ENCODE results near the gene IQCK.
A peak's percentile ranks its signal among the peaks of the same experiment; 100 is the strongest.

Gene IQCK

GRCh38 chr16:19883966-19884485 lies 166.0 kb downstream of the IQCK start:
- DNase-seq (ENCODE audit: low read depth, low spot score): no peak

DNA sequence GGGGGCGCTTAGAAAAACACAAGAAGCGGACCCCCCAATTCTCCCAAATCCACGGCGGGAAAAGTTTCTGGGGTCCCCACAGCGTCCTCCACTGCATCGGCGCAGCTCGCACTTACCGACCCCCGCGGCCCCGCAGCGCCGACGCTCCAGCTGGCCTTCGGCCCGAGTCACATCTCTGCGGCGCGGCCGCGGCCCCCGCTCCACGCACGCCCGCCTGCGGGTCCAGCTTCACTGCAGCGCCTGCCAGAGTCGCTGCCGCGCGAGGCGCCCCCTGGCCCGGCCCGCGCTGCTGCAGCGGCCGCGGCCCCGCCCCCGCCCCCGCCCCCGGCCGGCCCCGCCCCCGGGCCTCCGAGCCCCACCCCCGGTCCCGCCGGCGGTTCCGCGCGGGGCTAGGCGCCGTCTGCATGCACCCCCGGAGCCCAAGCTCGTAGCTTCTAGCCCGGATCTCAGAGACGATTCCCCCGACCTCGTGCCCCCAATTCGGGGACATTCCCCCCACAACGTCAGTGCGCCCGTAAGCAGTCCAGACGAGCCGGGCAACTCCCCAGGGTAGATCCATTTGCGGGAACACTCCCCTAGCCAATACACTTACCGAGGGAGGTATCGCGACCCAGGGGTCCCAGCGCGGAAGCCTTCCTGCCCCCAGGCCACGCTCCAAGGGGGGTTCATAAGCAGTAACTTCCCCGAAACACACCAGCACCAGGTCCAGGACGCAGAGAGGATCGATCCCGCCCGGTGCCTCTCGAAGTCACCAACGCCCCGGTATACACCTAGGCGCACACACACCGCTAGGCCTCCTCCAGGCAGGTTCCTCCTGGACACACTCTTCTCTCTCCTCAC lies 166.8 kb downstream of the IQCK start, which contains the start of gene GPRC5B:
TSS of gene GPRC5B (minus strand) at position 238 of the 840 bp plus-strand sequence. CDS start 12,003 bp downstream, outside the sequence.
- DNase-seq (ENCODE audit: low read depth, low spot score): no peak

DNA sequence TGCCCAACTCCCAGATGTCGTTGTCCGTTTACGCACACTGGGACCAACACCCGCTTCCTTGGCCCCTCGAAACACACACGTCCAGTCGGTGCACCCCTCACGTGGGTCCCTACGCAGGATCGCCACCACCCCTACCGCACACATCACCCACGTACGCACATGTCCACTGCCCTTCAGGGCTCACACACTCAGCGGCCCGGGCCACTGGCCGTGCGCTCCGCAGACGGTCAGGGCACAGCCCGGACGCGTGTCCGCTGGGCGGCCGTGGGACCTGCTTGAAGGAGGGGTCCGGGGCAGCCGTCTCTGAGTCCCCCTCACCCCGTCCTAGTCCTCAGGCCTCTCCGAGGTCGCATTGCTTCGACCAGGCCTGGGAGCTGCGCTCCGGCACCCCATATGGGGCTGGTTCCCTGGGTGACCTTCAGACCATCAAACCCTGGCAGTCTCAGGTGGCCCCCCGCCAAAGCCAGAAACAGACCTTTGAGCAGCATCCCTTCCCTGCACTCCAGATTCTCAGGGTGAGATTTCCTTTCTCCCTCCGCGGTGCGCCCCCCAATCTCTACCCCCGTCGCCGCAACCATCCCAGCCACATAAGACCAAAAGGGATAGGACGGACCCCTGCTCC lies 167.5 kb downstream of the IQCK start:
- DNase-seq (ENCODE audit: low read depth, low spot score): no peak

DNA sequence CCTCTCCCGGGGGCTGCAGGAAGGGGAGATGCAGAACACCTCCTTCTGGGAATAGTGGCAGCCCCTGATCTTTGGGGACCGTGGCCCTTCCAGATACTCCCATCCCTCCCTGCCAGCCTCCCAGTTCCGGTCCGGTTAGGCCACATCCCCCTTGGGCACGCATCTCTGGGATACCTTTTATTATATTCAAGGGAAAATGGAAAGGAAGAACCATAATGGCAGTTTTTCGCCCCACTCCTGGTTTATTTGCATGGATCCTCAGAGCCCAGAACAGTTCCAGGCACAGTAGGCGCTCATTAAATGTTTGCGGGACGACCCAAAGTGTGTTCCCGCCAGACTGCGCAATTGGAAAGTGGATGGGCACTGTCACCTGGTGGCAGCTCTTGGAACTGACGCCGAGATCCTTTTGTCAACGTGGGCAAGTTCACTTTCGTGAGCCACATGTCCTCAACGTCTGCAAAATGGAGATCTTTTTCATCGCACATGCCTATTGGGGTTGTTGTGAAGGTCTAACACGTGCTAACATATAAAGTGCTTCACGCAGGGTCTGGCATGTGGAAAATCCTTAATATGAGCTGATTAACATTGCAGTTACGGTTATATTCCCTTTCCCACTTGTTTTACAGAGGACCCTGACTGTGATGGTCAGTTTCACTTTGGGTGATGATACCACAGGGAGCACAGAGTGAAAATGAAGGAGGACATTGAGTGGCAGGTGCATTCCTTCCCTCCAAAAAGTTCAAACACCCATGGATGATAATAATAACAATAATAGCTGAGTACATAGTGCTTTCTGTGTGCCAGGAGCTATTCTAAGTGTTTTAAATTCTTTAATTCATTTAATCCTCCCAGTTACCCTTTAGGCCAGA lies 168.2 kb downstream of the IQCK start:
- DNase-seq (ENCODE audit: low read depth, low spot score): peak; percentile 57

GRCh38 chr16:19888834-19889233 lies 170.8 kb downstream of the IQCK start:
- no peak for DNase-seq (ENCODE audit: low read depth, low spot score)

GRCh38 chr16:19890901-19891300 lies 172.8 kb downstream of the IQCK start:
- no peak for DNase-seq (ENCODE audit: low read depth, low spot score)

DNA sequence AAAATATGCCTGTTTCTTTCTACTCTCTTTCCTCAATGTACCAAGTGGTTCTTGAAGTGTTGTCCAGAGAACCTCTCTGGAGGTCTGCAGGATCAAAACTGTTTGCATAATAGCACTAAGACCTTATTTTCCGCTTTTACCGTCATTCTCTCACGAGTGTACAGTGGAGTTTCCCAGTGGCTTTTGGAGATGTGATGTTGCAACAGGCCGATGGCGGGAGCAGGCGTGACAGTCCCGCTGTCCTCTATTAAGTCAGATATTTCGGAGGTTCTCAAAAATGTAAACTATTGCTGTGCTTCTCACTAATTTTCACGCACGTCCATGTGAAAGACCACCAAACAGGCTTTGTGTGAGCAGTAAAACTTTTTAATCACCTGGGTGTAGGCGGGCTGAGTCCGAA lies 174.8 kb downstream of the IQCK start:
- no peak for DNase-seq (ENCODE audit: low read depth, low spot score)

DNA sequence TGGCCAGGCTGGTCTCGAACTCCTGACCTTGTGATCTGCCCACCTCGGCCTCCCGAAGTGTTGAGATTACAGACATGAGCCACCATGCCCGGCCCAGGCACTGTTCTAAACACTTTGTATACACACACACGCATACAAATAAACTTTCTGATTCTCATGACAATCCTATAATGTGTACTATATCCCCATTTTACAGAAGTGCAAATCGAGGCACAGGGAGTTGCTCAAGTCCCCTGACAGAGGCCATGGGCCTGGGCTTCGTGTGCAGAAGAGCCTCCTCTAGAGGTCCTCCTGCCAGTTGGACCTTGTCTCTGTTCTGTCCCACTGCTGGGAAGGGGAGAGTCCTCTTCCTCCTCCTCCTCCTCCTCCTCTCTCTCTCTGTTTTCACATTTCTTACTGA lies 176.5 kb downstream of the IQCK start:
- DNase-seq (ENCODE audit: low read depth, low spot score): no peak

- DNase-seq (ENCODE audit: low read depth, low spot score): no peak
These were observed 178.9 kb downstream of the IQCK start for GRCh38 chr16:19896951-19897350.

DNA sequence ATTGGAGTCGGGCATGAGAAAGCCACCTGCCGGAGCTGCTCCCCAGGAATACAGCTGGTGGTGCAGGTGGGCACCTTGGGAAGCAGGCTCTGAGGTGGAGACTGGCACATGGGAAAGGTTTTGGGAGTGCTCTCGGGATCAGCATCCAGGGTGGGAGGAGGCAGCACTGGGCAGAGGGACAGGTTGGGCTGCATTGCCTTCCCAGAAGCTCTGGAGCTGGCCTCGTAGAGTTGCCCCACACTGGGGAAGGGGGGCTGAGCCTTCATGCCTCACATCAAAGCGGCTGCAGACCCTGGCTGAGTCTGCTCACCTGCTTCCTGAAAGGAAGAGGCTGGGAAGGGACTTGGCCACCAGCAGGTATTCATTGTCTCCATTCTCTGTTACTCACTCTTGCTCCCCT lies 180.1 kb downstream of the IQCK start:
- no peak for DNase-seq (ENCODE audit: low read depth, low spot score)

DNA sequence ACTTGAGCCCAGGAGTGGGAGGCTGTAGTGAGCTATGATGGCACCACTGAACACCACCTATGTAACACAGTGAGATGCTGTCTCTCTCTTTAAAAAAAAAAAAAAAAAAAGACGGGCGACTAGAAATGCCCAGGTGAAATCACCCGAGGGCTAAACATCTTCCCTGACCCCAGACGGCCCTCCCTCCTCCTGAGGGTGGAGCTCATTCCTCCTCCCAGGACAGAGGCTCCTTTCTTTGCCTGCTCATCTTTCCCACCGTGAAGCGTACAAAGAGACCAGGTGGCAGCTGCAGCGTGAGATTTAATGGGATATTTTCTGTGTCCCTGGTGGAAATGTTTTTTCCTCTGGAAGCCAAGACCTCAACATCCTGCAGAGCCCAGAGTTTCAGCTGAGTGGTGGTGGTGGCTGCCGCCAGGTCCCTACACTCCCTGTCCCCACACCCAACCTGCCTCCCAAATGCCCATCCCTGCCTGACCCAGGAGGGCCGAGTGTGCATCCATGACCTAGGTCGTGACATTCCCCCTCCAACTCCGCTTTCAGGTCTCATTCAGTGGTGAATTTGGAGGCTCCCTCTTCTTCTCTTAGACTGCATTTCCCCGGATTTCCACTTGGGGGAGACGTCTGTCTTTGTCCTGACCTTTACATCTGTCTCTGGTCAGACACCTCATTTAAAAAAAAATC lies 181.0 kb downstream of the IQCK start:
- no peak for DNase-seq (ENCODE audit: low read depth, low spot score)

- no peak for DNase-seq (ENCODE audit: low read depth, low spot score)
These were observed 181.5 kb downstream of the IQCK start for GRCh38 chr16:19899605-19899955.

DNA sequence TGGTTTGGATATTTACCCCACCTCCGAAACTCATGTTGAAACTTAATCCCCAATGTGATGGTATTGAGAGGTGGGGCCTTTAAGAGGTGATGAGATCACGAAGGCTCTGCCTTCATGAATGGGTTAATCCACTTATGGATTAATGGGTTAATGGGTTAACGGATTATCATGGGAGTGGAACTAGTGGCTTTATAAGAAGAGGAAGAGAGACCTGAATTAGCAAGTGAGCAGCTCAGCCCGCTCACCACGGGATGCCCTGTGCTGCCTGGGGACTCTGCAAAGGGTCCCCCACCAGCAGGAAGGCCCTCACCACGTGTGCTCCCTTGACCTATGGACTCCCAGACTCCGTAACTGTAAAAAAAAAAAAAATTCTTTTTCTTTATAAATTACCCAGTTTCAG lies 183.1 kb downstream of the IQCK start:
- DNase-seq (ENCODE audit: low read depth, low spot score): no peak

DNA sequence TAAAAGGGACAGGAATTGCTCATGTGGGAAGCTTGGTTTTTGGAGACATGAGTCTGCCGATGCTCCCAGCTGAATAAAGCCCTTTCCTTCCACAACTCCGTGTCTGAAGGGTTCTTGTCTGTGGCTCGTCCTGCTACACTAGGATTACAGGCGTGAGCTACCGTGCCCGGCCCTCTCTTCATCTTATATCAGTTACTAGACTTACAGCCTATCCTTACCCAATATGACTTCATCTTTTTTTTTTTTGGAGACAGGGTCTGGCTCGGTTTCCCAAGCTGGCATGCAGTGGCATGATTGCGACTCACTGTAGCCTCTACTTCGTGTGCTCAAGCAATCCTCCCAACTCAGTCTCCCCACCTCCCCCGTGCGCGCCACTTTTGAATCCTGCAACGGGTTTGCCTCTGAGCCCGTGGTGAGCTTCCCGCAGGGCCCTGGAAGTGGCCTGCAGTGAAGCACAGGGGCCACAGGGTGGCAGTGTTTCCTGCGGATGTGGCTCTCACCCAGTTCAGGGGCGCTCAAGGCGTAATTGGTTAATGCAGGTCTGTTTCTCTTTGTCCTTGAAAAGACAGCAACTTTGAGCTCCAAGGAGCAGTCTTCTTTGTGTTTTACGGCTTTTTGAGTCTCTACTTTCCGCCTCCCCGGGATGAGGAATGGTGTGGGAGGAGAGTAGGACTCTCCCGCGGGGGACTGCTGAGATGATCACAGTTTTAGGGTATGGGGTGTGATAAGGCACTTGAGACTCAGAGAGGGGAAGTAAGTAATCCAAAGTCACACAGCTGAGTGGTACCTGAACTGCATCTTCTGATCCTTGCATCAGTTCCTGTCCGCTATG lies 189.3 kb downstream of the IQCK start:
- peak; percentile 29 for DNase-seq (ENCODE audit: low read depth, low spot score)
